ENCODE results near the gene PWWP2B.

DNA sequence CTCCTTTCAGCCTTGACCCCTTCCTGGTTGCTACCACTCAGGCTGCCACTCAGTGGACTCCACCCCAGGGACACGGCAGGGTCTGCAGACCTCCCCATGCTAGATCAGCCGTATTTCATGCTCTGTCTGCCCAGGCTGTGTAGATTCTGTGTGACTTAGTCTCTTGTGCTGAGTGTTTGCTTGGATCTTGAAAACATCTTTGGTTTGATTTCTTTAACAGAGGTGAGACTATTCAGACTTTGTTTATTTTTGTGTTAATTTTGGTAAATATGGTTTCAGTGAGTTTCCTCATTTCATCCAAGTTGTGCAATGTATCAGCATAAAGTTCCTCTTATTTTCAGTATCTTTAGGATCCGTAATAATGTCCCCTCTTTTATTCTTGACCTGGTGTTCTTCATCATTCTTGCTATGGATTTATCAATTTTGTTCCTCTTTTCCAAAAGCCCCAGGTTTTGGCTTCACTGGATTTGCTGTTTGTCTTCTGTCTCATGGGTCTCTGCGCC lies 21.2 kb upstream of the PWWP2B start:
- TF ChIP-seq CTCF (IDR thresholded peaks at IDR 0.05): no peak
- TF ChIP-seq POLR2A (IDR thresholded peaks at IDR 0.05): no peak

Data from heart left ventricle (tissue), 13 donors.